Heart left ventricle (tissue), 13 donors: ENCODE measurements around the gene SLFNL1.

Experiments
- CTCF ChIP-seq, 12 donors: fragments of 200-600 bp; sonication (generic) in 4 of 12; IDR thresholded peaks; one replicate each; pipeline versions ENCODE4 v1.5.0 to v1.8.0; 2018 to 2022; ENCODE audit warnings: antibody characterized with exemption in 12 of 12, mild to moderate bottlenecking in 5 of 12
- POLR2A ChIP-seq, 2 donors: fragments of 450-650 bp; IDR thresholded peaks; one replicate each; pipeline ENCODE4 v1.6.1; 2017; ENCODE audit warnings: antibody characterized with exemption in 2 of 2, mild to moderate bottlenecking in 2 of 2, moderate library complexity in 2 of 2
- donor health status: ischemic (EF 13 %, LVEDD 7.1; RV severe dilation, severe dysfunction).
- donor health status: DM: no; HTN: yes; CAD: no.
- donor health status: DM: no; HTN: no; CAD: no.
- donor health status: ischemic (EF 25% LVEDD 6.9; RV normal size, moderate dysfunction).
- donor health status: ischemic (EF 25% LVEDD 5.7; RV mildly dilated, moderate dysfunction).
- donor health status: ischemic (EF 35%, LVEDD 5.7; RV mildly dilated, moderate dysfunction).
- donor health status: nonischemic (EF 11% LVEDD 7.7; RV severe dilation, severe dysfunction).
- donor health status: DM: yes; HTN: yes; CAD: no.
- donor health status: PGD.
- donor health status: ischemic (EF 29% LVEDD 5.4; RV normal size, mild dysfunction).
- donor health status: nonischemic (EF 23%, LVEDD 6.1; RV moderate dilation, normal function).

- TF ChIP-seq POLR2A (IDR thresholded peaks at IDR 0.05): no peak
- no peak for TF ChIP-seq CTCF (IDR thresholded peaks at IDR 0.05)
These were observed 29.5 kb upstream of the SLFNL1 start for GRCh38 chr1:41051022-41051421.
